Measurements from ENCODE around the gene TSPAN18.
A peak's percentile ranks its signal among the peaks of the same experiment; 100 is the strongest.

TSPAN18 gene

DNA sequence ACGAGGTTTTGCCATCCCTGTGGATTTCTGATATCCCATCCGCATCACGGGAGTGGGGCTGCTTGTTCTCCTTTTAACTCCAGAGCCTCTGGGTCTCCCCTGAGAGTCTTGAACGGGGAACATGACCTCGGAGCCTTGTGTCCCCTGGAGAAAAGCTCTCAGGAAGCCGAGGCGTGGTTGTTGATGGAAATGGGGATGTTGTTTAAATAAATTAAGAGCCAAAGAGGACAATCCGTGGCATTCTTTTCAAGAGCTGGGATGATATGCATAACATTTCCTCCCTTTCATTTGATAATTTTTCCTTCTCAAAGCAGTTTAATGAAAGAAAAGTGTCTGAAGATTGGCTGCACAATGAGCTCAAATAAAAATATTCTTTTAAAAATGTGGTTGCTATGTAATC lies 14.2 kb downstream of the TSPAN18 start:
- DNase-seq = no peak

DNA sequence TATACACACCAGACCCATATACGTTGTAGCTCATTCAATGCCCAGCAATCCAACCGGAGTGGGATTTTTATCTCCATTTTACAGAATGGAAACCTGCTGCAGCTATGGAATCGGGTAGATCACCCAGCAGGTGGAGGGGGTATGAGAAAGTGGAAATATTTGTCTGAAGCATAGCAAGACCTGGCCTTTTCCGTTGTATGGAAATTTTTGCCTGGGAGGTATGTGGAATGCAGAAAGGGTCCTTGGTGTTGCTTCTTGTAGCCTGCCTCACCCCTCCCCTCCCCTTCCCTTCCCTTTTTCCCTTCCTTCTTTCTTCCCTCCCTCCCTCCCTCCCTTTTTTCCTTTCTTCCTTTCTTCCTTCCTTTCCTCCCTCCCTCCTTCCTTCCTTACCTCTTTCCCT lies 15.2 kb downstream of the TSPAN18 start:
- no peak for DNase-seq

DNA sequence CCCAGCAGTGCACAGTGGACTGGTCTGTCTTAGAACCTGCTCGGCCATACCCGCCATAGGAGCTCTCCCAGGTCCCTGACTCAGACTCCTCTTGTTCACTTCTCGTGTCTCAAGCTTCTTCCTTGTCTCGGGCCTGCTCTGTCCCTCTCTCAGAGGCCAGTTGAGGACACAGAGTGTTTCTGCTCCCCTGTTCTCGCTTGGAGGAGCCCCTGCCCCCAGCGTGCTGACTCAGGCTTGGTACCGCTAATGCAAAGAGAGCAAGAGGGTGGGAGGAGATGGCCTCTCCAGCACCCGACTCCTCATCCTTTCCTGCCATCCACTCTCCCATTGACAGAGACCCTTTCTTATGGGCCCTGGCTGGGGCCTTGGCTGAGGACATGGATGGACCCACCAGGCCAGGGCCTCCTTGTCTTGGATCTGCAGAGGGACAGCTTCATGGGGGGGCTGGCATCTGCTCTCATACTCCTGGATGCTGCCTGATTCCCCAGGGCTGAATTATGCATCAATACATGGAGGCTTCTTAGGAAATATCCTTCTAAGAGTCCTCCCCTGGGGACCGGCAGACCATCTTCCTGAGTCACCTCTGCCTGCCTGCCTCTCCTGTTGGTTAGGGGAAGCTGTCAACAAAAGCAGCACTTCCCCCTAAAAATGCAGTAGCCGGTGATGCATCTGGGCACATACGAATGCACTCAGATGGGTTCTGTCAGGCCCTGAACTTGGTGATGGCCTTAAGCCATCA lies 15.9 kb downstream of the TSPAN18 start:
- DNase-seq = no peak

DNA sequence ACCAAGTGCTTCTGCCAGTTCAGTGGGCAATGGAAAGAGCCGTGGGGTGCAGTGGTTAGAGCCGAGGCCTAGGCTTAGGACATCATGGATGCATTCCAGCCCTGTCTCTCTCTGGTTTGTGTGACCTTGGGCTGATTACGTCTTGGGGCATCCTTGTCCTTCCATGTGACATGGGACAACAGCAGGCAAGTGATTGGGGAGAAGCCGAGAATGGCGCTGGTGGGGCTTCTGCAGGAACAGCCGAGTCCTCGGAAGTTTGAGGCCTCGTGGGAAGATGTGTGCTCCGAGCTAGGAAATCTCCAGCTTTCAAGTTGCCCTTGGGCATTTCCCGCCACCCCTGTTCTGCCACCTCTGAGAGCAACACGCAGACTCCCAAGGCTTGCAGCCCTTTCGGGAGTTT lies 16.6 kb downstream of the TSPAN18 start:
- DNase-seq = no peak

DNA sequence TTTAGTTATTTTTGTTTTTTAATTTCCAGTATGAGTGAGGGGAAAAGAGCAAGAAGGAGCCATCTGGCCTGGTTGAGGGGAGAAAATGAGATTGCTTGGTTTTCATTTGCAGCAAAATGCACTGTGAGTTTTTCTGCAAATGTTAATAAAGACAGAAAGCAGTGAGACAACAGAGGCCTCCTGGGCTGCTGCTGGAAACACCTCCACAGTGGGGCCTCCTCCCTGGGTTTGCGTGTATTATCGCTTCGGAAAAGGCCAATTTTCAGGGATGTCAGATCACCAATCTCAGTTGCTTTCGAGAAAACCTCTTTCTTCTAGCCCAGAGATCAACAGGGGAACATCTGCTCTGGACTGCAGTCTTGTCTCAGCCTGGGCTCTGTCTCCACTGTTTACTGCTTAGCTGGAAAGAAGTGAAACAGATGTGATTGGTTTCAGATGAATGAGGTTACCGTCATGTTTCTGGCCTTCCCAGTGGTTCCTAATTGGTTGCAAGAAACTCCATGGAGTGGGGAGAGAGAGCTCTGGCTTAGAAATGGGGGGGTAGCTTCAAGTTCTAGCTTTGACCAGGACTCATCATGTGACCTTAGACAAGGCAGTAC lies 17.3 kb downstream of the TSPAN18 start:
- DNase-seq = peak; percentile 72

DNA sequence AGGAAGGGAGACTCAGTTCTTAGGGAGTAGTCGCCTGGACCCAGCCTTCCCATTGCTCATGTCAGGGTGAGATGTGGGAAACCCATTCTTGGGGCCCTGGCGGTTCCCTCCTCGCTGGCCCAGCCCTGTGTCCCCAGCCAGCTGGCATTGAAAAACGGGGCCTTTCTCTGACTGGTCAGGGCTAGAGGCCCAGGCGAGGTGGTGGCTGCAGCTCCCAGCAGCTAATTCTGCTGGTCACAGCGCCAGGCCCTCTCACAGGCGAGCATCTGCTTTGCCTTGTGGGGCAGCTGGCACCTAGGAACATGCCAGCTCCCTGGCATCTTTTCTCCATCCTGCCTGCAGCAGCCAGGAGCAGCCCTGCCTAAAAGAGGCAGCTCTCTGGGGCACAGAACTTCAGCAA lies 20.1 kb downstream of the TSPAN18 start:
- no peak for DNase-seq

DNA sequence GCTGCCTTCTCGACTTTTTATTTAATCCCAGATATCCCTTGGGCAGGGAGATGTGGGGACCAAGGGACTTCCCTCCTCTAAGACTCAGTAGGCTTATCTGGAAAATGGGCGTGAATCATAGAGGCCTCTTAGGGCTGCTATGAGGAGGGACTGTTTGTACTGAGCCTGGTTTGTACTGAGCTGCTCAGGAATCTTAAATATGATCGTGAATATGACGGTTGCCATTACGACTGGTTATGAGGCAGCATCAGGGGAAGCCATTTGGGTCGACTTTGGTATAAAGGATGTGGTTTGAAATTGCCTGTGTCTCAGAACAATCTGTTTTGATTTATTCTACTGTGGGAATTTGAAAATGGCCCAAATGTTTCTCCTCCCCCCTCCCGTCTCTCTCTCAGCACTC lies 20.6 kb downstream of the TSPAN18 start:
- DNase-seq = no peak

DNA sequence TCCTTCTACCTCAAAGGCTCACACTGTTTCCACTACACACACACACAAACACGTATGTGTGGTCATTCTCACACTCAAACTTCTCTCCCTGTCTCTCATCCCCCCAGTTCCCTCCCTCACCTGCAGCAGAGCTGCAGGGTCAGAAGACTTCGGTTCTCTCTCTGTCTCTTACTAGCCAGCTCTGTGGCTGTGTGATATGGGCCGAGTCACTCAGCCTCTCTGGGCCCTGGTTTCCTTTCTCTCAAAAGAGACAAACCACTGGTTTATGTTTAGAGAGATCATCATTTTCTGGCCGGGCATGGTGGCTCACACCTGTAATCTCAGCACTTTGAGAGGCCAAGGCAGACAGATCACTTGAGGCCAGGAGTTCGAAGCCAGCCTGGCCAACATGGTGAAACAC lies 21.1 kb downstream of the TSPAN18 start:
- no peak for DNase-seq

DNA sequence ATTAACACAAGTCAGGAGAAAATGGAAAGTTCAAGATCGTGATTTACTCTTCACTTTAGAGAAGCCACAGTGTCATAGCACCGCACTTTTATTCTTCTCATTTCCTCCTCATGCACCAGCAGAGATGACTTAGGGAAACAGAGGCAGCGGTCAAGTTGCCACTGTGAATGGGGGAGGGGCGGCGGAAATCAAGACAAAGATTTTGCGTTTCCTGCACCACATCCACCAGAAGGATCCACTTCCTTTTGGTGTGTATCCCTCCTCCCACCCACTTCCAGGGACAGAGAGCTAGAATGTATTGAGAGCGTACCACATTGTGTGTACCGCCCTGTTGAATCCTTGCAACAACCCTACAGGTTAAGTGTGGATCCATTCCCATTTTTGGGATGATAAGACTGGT lies 21.8 kb downstream of the TSPAN18 start:
- no peak for DNase-seq

DNA sequence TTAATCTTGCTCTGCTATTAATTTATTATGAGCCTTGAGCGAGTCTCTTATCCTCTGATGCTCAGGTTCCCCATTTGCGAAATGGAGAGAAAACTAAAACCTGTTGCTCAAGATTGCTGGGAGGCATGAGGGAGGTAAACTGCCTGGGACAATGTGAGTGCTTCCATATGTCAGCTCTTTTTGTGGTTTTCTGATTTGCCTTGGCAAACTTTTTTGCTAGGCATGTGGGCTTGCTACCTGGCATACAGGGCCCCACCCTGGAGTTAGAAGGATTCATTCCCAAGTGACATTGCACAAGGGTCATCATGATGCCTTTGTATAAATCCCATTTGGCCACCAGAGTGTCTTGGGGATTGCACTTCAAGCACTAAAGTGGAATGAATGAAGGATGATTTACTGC lies 22.4 kb downstream of the TSPAN18 start:
- no peak for DNase-seq

DNA sequence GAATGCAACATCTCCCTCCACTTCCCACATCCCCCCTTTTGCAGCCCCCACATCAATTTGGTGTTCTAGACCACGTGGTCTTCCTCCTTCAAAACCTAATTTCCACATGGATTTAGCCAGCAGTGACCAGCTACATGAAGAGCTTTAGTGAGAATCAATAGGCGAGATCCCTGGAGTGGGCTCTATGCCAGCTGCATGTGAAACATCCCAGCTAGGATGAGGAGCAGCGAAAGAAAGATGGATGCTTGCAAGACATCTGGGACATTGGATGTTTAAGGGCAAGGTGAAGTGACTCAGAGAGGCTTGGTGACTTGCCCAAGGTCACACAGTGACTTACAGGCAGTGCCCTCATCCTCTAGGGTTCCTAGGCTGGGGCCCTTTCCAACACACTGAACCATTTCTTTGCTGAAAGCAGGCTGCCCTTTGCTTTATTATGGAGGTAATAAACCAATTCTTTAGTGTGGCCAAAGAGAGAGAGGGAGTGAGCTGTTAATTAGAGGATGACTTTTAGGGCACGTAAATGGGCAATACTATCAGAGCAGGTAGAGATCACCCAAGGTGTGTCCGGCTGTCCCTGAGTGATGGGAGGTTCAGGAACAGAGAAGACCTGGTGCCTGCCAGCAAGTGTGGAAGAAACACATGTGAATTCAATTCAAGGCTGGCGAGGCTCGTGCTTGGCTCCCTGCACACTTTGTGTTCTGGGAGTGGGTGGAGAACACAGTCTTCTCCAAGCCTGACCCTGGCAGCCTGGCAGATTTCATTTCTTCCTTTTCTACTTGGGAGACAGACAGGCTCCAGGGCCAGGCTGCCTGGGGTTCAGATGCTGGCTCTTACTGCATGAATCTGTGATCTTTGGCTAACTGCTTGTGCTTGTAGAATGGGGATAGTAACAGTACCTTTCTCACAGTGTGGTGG lies 24.0 kb downstream of the TSPAN18 start:
- DNase-seq = no peak

DNA sequence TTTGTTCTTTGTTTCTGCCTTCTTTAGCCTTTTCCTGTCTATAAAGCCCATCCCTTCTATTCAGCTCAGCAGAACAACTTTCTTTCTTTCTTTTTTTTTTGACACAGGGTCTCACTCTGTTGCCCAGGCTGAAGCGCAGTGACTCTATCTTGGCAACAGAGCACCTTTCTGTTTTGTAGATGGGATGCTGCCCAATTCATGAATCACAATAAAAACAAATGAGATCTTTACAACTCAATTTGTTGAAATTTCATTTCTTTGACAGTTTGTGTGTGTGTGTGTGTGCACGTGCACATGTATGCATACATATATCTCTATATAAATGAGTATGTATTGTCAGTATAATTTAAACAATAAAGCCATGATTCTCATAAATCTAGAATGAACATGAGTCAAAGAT lies 25.5 kb downstream of the TSPAN18 start:
- no peak for DNase-seq

DNA sequence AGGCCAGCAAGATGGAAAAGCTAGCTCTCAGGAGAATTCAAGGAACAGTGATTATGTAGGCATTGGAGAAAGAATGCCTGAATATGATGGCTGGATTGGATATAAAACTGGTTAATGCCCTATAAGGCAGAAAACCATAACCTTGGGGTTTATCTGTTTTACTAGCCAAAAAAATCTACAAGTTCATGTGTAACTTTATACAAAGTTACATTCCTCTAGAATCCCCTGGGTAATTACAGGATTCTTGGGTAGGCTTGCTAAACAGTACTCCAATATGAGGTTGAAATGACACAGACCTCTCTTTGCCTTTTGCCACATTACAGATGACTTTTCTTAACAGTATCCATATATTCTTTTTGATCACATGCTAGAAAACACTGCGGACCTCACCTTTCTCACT lies 26.0 kb downstream of the TSPAN18 start:
- no peak for DNase-seq

DNA sequence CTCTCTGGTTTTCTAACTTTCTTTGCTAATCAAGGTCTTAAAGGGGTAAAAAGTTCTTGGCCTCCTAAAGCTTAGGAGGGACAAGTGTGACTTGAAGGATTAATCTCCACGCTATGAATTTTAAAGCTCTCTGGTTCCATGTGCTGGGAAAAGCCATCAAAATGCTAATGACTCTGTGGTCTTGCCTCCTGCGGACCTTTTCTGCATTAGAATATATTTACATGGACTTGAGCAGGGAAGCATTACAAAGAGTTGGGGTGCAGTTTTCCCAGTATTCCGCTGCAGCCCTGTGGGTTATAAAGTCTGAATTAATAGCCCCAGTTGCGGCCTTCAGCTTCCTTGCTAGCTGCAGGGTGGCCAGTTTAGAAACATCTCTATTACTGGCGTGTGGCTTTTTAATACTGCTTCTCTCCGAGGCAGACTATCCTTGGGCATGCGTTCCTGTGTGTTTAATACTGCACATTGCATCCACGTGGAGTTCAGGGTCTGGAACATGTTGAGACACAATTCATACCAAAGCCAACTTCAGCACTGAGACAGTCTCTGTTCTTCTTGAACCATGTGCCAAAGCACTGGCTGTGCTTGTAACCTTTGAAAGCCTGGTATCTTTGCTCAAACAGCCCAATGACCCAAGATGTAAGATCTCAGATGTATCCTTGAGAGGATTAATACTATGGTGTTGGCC lies 27.3 kb downstream of the TSPAN18 start:
- DNase-seq = no peak

DNA sequence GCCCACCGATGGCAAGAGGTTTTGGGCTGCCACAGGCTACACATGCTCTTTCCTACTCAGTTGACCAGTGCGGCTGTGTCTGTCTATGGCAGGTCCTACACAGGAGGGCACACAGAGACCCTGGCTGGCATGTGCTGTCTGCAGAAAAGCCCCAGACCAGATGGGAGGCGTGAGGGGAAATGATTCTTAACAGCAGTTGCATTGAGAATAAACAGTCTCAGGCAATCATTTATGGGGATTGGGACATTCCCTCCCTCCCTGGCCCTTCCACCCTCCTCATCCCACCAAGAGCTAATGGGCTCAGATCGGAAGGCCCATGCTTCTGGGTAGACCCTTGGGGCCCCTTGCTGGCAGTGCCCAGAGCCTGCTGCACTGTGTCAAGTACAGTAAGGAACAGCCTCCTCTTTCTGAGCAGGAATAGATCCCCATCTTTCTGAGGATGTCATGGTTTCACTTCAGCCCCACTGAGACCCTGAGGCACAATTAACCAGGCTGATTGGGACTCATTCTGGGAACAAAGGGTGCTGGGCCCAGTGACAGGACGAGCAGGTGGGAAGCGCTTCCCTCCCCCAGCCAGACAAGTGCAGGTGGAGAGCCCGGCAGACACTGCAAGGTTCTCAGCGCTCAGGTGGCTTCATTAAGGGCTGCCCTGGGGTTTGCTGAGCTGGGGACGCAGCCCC lies 28.3 kb downstream of the TSPAN18 start:
- DNase-seq = no peak

DNA sequence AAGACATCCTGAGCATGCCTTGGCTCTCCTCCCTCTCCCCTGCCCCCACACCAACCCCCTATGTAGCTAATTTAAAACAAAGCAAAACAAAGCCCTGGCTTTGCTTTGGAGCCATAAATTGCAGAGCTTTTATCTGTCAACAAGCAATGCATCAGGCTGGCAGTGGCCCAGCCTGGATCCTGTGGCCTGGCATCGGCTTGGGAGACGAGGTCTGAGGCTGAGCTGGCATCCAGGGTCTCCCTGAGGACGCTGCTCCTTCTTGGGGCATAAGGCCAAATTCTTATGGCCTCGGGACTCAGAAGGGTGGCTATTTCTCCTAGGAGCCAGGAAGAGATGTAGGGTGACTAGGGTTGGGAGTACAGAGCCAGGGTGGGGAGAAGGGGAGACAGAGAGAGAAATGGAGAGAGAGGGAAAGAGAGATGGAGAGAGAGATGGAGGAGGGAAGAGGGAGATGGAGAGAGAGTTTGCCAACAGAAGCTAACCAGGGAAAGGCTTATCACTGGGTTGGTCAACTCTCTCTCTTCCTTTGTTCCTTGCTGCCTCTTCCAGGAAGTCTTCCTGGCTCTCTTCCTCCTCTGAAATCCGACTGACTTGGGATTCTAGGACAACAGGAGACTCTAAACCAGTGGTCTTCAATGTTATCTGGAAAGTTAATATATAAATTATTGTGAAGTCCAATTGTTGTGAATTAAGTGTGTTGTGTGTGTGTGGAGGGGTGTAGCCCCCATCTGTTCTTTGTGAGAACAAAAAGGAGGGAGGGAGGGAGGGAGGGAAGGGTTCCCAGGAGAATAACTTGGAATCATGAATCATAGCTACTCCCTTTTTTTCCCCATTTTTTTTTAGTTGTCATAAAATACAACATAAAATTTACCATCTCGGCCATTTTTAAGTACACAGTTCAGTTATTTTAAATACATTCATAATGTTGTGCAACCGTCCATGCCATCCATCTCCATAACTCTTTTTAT lies 29.1 kb downstream of the TSPAN18 start:
- no peak for DNase-seq

DNA sequence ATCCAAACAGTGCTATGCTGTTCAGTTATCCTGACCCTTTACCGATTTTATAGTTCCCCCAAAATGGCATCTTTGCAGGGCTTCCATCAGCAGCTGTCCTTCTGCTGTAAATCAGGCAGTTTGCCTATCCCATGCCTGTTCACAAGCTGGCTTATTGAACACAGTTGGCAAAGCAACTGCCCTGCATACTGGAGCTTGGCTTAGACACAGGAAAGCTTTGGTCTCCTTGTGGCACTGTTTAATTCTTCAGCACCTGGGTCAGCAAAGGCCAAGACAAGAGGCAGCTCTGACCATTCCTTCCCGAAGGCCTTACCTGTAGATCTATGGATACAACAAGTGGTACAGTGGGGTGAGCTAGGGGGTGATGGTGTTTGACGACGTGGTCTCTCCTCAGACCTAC lies 32.2 kb downstream of the TSPAN18 start:
- DNase-seq = no peak

DNA sequence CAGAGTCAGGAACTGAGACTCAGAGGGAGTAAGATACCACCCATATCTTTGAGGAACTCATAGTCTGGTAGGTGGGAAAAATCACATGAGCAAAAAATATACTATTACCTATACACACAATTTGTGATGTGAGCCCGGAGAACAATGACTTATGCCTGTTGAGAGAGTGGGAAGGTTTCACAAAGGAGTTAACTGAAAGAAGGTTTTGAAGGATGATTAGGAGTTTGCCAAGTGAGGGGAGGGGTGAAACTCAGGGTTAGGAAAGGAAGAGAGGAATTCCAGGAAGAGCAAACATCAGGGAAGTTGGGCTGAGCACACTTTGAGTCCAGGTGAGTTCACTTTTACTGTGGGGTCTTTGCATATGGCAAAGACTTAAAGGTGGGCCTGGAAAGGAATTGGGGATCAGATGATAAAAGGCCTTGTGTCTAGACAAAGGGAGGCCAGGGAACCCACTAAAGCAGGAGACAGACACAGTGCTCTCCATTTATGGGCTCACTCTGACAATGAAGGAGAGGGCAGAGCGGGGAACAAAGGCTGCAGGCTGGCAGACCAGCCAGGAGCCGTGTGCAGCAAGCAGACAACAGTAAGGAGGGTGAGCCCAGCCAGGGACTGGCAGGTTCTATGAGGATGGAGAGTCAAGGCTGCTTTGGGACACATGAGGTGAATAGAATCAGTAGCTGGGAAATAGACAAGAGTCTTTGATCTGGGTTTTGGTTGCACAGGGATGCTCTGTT lies 33.1 kb downstream of the TSPAN18 start:
- DNase-seq = no peak

DNA sequence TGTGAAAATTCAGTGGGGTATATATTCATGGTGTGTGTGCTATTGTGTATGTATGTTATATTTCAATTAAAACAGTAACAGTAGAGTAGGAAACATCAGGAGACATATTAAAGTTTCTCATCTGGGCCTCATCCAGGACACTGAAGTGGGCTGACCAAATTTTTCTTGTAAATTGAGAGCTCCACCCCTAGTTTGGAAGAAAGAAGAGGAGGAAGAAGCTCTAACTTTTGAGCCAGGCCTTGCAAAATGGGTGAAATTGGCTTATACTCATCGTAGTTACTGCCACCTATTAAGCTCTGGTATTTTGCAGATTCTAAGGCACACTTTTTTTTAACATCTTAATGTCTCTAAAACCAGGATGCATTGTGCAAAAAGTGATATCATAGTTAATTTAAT lies 33.7 kb downstream of the TSPAN18 start:
- no peak for DNase-seq

DNA sequence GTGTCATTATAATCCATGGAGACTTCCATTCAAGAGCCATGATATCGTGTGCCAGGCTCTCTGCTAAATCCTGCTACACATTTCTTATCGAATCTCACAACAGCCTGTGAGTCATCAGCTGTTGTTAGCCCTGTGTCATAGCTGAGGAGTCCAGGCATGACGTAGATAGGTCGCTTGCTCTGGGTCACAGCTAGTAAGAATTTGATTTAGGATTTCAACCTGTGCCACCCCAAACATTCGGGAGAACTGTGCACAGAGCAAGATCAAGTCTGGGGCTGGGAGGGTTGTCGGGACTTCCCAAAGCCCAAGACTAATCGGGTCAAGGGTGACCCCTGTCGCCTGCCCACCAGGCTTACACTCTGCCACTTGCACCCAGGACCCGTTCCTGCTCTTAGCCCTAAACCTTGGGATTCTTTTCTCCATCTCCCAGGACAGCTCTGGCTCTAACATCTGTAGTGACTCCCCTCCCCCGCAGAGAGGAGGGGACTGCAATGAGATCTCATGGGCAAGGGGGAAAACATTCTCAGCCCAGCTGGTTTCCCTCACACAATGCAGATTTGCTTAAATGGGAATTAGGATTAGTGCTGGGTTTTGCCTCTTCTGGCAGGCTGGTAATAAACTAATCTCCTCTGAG lies 34.3 kb downstream of the TSPAN18 start:
- DNase-seq = peak; percentile 80
